HepG2 (cell line): ENCODE results near the gene PIGO.

Source experiments
- CHD4 ChIP-seq: fragments of 200-600 bp; sonication (generic); IDR thresholded peaks from 2 replicates; pipeline ENCODE4 v1.7.0; 2017; ENCODE audit warnings: mild to moderate bottlenecking, low read length, borderline replicate concordance
- EZH2 ChIP-seq: conservative IDR thresholded peaks from 2 replicates; pipeline ENCODE4 v1.6.1; 2012; ENCODE audit warnings: mild to moderate bottlenecking, low read depth, low read length, moderate library complexity
- FOXJ3 ChIP-seq: sonication (generic); formaldehyde crosslinking; IDR thresholded peaks from 2 replicates; pipeline ENCODE4 v1.4.0; 2020; ENCODE audit warnings: missing genetic modification reagents, mild to moderate bottlenecking, borderline replicate concordance
- JUNB ChIP-seq: sonication (generic); formaldehyde crosslinking; IDR thresholded peaks from 2 replicates; pipeline ENCODE4 v1.8.0; 2022; ENCODE audit warnings: missing genetic modification reagents, mild to moderate bottlenecking, borderline replicate concordance
- MAX ChIP-seq: IDR thresholded peaks from 2 replicates; pipeline ENCODE4 v1.6.1; 2012; ENCODE audit warnings: inconsistent platforms
- MBNL3 ChIP-seq: fragments of 250-450 bp; sonication (Bioruptor Pico); conservative IDR thresholded peaks from 2 replicates; pipeline ENCODE4 v1.8.0; 2022; ENCODE audit warnings: mild to moderate bottlenecking, inconsistent platforms
- PAF1 ChIP-seq: IDR thresholded peaks from 2 replicates; pipeline ENCODE4 v1.6.1; 2016; ENCODE audit warnings: missing genetic modification reagents, missing compliant biosample characterization
- SP1 ChIP-seq, 2 experiments: fragments of 450-650 bp in 1 of 2; sonication (generic) in 1 of 2; formaldehyde crosslinking in 1 of 2; IDR thresholded peaks; 2 replicates each; pipeline versions ENCODE4 v1.4.0 to v1.6.1; 2016 to 2020; ENCODE audit warnings: missing genetic modification reagents in 1 of 2
- ZBTB1 ChIP-seq: sonication (generic); formaldehyde crosslinking; IDR thresholded peaks from 2 replicates; pipeline ENCODE4 v1.4.0; 2020; ENCODE audit warnings: missing genetic modification reagents, borderline replicate concordance
- ZNF225 ChIP-seq: sonication (generic); formaldehyde crosslinking; IDR thresholded peaks from 2 replicates; pipeline ENCODE4 v1.4.0; 2020; ENCODE audit warnings: mild to moderate bottlenecking, missing genetic modification reagents
- ZNF274 ChIP-seq: sonication (generic); formaldehyde crosslinking; IDR thresholded peaks from 2 replicates; pipeline ENCODE4 v1.5.1; 2020; ENCODE audit warnings: mild to moderate bottlenecking, missing genetic modification reagents
- TF ChIP-seq, protein P1 (sequence below): sonication (generic); formaldehyde crosslinking; IDR thresholded peaks from 2 replicates; pipeline ENCODE4 v1.5.0; 2020; ENCODE audit warnings: mild to moderate bottlenecking, missing genetic modification reagents, moderate library complexity

- TF ChIP-seq SP1 (IDR thresholded peaks at IDR 0.05) (no peak), SP1 (CRISPR knock-in tag; IDR thresholded peaks at IDR 0.05) (no peak), MAX (no peak), ZBTB1 (CRISPR knock-in tag) (no peak), FOXJ3 (CRISPR knock-in tag) (no peak), PAF1 (CRISPR knock-in tag) (no peak), ZNF274 (no peak), JUNB (CRISPR knock-in tag) (no peak), MBNL3 (CRISPR knock-in tag) (no peak), EZH2 (no peak), CHD4 (no peak), ZNF225 (CRISPR knock-in tag) (no peak)
- TF ChIP-seq, protein P1, sequence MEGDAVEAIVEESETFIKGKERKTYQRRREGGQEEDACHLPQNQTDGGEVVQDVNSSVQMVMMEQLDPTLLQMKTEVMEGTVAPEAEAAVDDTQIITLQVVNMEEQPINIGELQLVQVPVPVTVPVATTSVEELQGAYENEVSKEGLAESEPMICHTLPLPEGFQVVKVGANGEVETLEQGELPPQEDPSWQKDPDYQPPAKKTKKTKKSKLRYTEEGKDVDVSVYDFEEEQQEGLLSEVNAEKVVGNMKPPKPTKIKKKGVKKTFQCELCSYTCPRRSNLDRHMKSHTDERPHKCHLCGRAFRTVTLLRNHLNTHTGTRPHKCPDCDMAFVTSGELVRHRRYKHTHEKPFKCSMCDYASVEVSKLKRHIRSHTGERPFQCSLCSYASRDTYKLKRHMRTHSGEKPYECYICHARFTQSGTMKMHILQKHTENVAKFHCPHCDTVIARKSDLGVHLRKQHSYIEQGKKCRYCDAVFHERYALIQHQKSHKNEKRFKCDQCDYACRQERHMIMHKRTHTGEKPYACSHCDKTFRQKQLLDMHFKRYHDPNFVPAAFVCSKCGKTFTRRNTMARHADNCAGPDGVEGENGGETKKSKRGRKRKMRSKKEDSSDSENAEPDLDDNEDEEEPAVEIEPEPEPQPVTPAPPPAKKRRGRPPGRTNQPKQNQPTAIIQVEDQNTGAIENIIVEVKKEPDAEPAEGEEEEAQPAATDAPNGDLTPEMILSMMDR (CRISPR knock-in tag), result no peak
Measured at GRCh38 chr9:35140093-35140492, 43.7 kb upstream of the PIGO start.
